Stimulated activated naive B cell treated with anti-CD40 and anti-IgM and Interleukin-4, amounts not matched to agents 10 μg/mL and 1 μg/mL and 100 μg/mL, for 72 hours (primary cell): ENCODE results near the gene MGRN1.

Experiments
- ATAC-seq, 2 donors: fragments of 150-1000 bp; cut with Tn5 transposase; replicated peaks; 2 replicates each; pipeline ENCODE4 v1.10.0; 2021; ENCODE audit warnings: moderate library complexity in 1 of 2
- DNase-seq: peaks from one replicate; pipeline ENCODE4 v3.0.0; 2021
- H3K27ac Mint-ChIP-seq: one replicate; pipeline ENCODE4 v1.8.0; 2022; ENCODE audit warnings: mild to moderate bottlenecking, mixed read lengths
- H3K27me3 Mint-ChIP-seq, 2 donors: one replicate each; pipeline ENCODE4 v1.8.0; 2022; ENCODE audit warnings: mixed read lengths in 2 of 2
- H3K36me3 Mint-ChIP-seq, 2 donors: one replicate each; pipeline ENCODE4 v1.8.0; 2022; ENCODE audit warnings: mixed read lengths in 2 of 2, mild to moderate bottlenecking in 1 of 2
- H3K4me1 Mint-ChIP-seq, 2 donors: one replicate each; pipeline ENCODE4 v1.8.0; 2022; ENCODE audit warnings: mixed read lengths in 2 of 2, mild to moderate bottlenecking in 1 of 2
- H3K4me3 Mint-ChIP-seq, 2 donors: one replicate each; pipeline ENCODE4 v1.8.0; 2022; ENCODE audit warnings: mild to moderate bottlenecking in 2 of 2, mixed read lengths in 2 of 2, moderate library complexity in 1 of 2
- H3K9me3 Mint-ChIP-seq, 2 donors: one replicate each; pipeline ENCODE4 v1.8.0; 2022; ENCODE audit warnings: mixed read lengths in 2 of 2, mild to moderate bottlenecking in 1 of 2

The MGRN1 gene

DNA sequence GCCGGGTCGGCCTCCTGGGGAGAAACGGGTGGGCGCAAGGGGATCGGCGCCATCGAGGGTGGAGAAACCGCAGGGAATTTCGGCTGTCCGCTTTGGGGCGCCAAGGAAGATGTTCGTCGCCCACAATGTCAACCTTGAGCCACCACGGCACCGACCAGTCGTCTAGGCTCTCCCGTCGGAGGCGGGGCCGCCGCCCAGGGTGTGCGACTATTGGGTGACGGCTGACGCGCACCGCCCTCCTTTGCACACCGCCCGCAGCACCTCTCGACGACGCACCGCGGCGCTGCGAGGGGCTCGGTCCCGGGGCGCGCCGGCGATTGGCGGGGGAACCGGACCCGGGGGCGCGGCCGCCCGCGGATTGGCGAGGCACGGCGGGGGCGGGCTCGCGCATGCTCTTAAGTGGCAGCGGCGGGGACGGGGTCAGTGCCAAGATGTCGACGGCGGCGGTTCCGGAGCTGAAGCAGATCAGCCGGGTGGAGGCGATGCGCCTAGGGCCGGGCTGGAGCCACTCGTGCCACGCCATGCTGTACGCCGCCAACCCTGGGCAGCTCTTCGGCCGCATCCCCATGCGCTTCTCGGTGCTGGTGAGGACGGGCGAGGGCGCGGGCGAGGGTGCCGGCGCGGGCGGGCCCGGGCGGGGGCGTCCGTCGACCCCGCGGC lies 68.8 kb downstream of the MGRN1 start, which contains the start of gene NUDT16L1:
NUDT16L1 (plus strand) TSS at position 267 of the 660 bp plus-strand sequence; CDS start at position 432, 165 bp downstream.
- H3K27me3 Mint-ChIP-seq: no peaks in the 10 kb centered on the region
- ATAC-seq: peak; percentile 93 to 94
- H3K36me3 Mint-ChIP-seq: peaks cover 26 to 27% of the 10 kb centered on the region in 2 donors
- H3K9me3 Mint-ChIP-seq: no peaks in the 10 kb centered on the region
- peak within 1 kb of the TSS; percentile 87 to 90 for H3K4me3 Mint-ChIP-seq
- peak; percentile 98 for DNase-seq
- peaks cover 22 to 41% of the 10 kb centered on the region in 2 donors for H3K4me1 Mint-ChIP-seq
- peak within 1 kb of the TSS; percentile 94 for H3K27ac Mint-ChIP-seq

- peaks cover 23 to 27% of the 10 kb centered on the region in 2 donors for H3K36me3 Mint-ChIP-seq
- H3K27ac Mint-ChIP-seq: peak overlapping the region; percentile 83
- ATAC-seq (peak; percentile 48 to 58), DNase-seq (peak; percentile 32)
- H3K9me3 Mint-ChIP-seq: no peaks in the 10 kb centered on the region
- H3K4me3 Mint-ChIP-seq: peak overlapping the region; percentile 79 to 90
- peaks cover 20 to 41% of the 10 kb centered on the region in 2 donors for H3K4me1 Mint-ChIP-seq
- no peaks in the 10 kb centered on the region for H3K27me3 Mint-ChIP-seq
Measured at GRCh38 chr16:4693956-4694641, 69.5 kb downstream of the MGRN1 start.

DNA sequence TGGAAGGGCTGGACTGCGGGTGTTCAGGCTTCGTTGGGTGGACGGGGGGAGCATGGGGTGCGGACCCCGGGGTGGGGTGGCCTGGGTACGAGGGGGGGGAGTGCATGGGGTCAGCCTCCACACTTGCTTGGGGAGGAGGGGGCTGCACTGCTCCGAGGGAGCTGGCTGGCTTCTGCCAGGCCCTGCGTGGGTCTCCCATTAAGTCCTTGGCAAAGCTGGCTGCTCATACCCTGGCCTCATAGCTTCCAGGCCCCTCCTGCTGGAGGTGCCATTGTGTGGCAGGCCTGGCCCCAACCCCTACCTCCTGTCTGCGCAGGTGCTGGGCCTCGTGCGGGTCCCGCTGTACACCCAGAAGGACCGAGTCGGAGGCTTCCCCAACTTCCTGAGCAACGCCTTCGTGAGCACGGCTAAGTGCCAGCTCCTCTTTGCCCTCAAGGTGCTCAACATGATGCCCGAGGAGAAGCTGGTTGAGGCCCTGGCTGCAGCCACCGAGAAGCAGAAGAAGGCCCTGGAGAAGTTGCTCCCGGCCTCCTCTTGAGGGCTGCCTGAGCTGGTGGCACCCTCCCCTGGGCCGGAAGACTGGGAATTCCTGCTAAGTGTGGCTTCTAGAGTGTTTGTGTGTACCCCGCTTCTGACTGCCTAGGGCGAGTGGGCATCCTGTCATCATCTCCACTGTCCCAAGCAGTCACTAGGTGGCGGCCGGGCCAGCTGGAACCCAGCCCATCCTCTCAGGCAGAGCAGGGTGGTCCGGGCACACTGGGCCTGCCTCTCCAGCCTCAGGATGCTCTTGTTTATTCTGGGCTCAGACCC lies 70.2 kb downstream of the MGRN1 start:
- Mint-ChIP-seq H3K4me3 (peak overlapping the region; percentile 79 to 90), H3K27ac (peak overlapping the region; percentile 83), H3K36me3 (peaks cover 29 to 30% of the 10 kb centered on the region in 2 donors), H3K9me3 (no peaks in the 10 kb centered on the region), H3K27me3 (no peaks in the 10 kb centered on the region), H3K4me1 (peaks cover 20 to 41% of the 10 kb centered on the region in 2 donors)
- no peak for DNase-seq
- no peak for ATAC-seq

GRCh38 chr16:4695473-4696171 lies 71.0 kb downstream of the MGRN1 start:
- H3K9me3 Mint-ChIP-seq: no peaks in the 10 kb centered on the region
- H3K4me3 Mint-ChIP-seq: peak overlapping the region; percentile 79 to 90
- H3K4me1 Mint-ChIP-seq: peaks cover 19 to 36% of the 10 kb centered on the region in 2 donors
- no peaks in the 10 kb centered on the region for H3K27me3 Mint-ChIP-seq
- ATAC-seq: no peak
- H3K36me3 Mint-ChIP-seq: peaks cover 28 to 29% of the 10 kb centered on the region in 2 donors
- DNase-seq: no peak
- H3K27ac Mint-ChIP-seq: peak overlapping the region; percentile 69

GRCh38 chr16:4696172-4696904 lies 71.7 kb downstream of the MGRN1 start:
- no peaks in the 10 kb centered on the region for H3K9me3 Mint-ChIP-seq
- DNase-seq (no peak), ATAC-seq (no peak)
- no peak overlapping the region for H3K4me3 Mint-ChIP-seq
- H3K4me1 Mint-ChIP-seq: peaks cover 16 to 31% of the 10 kb centered on the region in 2 donors
- no peaks in the 10 kb centered on the region for H3K27me3 Mint-ChIP-seq
- H3K36me3 Mint-ChIP-seq: peaks cover 29 to 31% of the 10 kb centered on the region in 2 donors
- H3K27ac Mint-ChIP-seq: peak overlapping the region; percentile 42

DNA sequence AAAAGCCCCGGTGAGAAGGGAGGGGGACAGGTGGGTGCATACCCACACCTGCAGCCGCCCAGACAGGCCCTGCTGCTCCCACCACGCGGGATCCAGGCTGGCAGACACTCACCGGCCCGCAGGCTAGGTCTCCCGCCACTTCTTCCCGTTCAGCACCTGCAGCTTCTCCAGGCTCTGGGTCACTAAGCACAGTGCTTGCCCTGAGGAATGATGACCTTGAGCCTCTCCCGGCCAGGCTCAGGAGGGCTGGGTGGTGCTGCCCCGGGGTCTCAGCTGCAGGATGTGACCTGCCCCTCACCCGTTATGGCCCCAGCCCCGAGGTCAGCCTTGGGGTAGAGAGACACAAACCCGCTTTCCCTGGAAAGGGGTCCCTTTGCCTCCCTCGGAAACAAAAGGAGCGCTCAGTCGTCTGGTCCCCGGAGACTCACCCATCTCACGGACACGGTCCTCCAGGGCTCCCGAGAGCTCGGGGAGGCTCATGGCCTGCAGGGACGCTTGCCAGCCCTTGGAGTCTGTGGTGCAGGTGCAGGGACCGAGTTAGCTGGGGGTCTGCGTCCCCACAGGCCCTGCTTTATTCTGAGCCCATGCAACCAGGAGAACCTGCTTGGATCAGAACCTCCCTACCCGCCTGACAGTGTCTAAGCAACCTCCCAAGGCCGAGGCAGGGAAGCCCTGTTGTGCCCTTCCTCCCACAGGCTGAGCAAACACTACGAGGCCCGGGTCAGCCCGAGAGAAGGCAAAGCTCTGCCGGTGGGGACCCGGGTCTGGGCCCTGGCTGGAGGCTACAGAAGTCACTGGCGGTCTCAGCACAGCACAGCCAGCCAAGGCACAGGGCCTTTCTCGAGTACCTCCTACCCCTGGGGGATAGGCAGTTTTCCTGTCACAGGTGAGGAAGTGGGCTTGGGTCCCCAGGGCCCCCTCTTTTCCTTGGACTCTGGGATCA lies 72.5 kb downstream of the MGRN1 start:
- Mint-ChIP-seq H3K4me3 (no peak overlapping the region), H3K27ac (peak overlapping the region; percentile 37), H3K4me1 (peaks cover 14 to 26% of the 10 kb centered on the region in 2 donors), H3K27me3 (no peaks in the 10 kb centered on the region), H3K9me3 (no peaks in the 10 kb centered on the region), H3K36me3 (peaks cover 30 to 31% of the 10 kb centered on the region in 2 donors)
- no peak for DNase-seq
- no peak for ATAC-seq

GRCh38 chr16:4697848-4698291 lies 73.2 kb downstream of the MGRN1 start:
- DNase-seq (no peak), ATAC-seq (no peak)
- Mint-ChIP-seq H3K27ac (peak overlapping the region; percentile 37), H3K9me3 (no peaks in the 10 kb centered on the region), H3K4me3 (no peak overlapping the region), H3K4me1 (peaks cover 7 to 22% of the 10 kb centered on the region in 2 donors), H3K27me3 (no peaks in the 10 kb centered on the region), H3K36me3 (peaks cover 27 to 29% of the 10 kb centered on the region in 2 donors)

GRCh38 chr16:4698321-4699045 lies 73.9 kb downstream of the MGRN1 start:
- ATAC-seq (no peak), DNase-seq (no peak)
- Mint-ChIP-seq H3K4me1 (peaks cover 7 to 17% of the 10 kb centered on the region in 2 donors), H3K9me3 (no peaks in the 10 kb centered on the region), H3K4me3 (no peak overlapping the region), H3K27ac (no peak overlapping the region), H3K27me3 (no peaks in the 10 kb centered on the region), H3K36me3 (peaks cover 27 to 29% of the 10 kb centered on the region in 2 donors)

DNA sequence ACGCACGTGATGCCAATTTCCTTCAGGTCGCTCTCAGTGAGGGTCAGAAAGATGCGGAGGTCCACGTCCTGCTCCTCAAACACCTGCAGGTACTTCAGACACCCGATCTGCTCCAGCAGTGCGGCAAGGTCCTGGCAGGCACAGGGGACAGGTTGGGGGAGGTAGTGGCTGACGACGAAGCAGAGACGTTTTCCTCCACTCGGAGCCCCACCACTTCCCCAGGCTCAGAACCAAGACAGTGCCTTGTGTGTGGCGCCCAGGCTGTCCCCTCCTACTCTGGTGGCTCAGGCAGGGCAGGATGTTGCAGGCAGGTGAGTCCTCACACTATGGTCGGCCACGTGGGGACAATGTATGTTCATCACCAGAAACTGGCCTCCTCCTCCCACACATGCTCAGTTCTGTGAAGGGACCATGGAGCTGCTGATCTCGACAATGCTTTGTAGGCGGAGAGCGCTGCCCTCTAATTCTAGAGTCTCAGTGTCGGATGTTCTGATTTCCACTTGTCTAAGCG lies 74.5 kb downstream of the MGRN1 start:
- ATAC-seq (no peak), DNase-seq (no peak)
- Mint-ChIP-seq H3K27me3 (no peaks in the 10 kb centered on the region), H3K4me3 (no peak overlapping the region), H3K4me1 (peaks cover 6 to 17% of the 10 kb centered on the region in 2 donors), H3K27ac (no peak overlapping the region), H3K36me3 (peaks cover 26 to 29% of the 10 kb centered on the region in 2 donors), H3K9me3 (no peaks in the 10 kb centered on the region)

DNA sequence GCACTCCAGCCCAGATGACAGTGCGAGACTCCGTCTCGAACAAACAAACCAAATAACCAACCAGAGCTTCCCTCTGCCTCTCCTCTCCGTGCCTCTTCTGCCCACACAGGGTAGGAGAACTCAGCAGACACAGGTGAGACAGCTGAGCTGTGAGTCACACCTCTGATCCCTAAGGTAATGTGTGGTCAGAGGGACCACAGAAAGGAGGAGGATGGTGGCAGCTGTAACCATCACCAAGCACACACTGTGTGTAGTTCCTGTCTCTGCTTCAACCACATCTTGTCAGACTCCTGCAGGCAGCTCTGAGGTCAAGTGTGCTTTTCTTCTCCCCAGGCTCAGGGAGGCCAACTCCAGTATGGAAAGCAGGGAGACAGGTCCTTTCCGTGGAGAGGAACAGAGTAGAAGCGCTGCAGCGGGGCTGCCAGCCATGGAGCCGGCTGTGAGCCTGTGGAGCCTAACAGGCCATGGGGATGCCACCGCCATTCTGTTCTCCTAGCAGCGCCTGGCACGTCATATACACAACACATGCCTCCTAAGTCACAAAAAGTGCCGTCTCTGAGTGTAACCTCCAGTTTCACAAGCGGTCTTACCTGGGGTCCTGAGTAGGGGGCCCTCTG lies 75.9 kb downstream of the MGRN1 start:
- ATAC-seq: peak; percentile 48 to 52
- Mint-ChIP-seq H3K27me3 (no peaks in the 10 kb centered on the region), H3K36me3 (peaks cover 29 to 34% of the 10 kb centered on the region in 2 donors), H3K4me3 (no peak overlapping the region), H3K27ac (no peak overlapping the region), H3K4me1 (peaks cover 1 to 5% of the 10 kb centered on the region in 2 donors), H3K9me3 (no peaks in the 10 kb centered on the region)
- DNase-seq: no peak

DNA sequence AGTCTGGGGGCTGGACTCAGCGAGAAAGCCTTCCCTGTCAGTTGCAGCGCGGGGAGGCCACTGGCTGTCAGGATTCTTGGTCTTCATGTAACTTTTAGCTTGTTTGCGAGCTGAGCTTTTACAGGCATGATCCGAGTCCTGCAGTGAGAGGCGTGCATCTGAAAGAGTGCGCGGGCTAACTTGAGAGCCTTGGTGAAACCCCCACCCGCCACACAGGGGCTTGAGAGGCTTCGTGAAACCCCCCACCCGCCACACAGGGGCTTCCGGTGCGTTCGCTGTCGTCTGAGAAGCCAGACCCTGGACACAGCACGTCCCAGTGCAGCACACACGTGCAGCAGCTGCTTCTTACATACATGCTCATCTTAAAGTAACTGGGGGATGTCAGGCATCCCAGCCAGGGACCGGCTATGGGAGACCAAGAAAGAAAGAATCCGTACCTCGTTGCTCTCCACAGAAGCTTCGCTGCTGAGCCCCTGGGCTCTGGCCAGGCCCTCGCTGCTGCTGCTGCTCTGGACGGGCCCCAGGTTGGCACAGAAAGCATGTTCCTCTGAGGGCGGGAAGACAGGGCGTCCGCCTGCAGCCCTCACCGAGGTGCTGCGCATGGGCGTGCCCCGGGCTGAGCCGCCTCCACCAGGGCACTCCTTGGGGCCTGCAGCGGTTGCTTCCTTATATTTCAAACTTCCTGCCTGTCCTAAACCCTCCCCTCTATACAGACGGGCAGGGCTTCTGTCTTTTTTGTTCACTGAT lies 76.5 kb downstream of the MGRN1 start:
- no peaks in the 10 kb centered on the region for H3K9me3 Mint-ChIP-seq
- no peaks in the 10 kb centered on the region for H3K27me3 Mint-ChIP-seq
- peaks cover 28 to 34% of the 10 kb centered on the region in 2 donors for H3K36me3 Mint-ChIP-seq
- H3K4me3 Mint-ChIP-seq: no peak overlapping the region
- ATAC-seq: no peak
- H3K27ac Mint-ChIP-seq: no peak overlapping the region
- H3K4me1 Mint-ChIP-seq: peaks cover 1 to 4% of the 10 kb centered on the region in 2 donors
- DNase-seq: no peak
